Sigmoid colon (tissue), 4 donors: ENCODE data around the gene ZPR1.

Experiments
- CTCF ChIP-seq, 4 experiments: fragments of 450-650 bp in 3 of 4; fragments of 200-600 bp in 1 of 4; IDR thresholded peaks; one replicate each; pipeline ENCODE4 v1.5.1; 2016 to 2019; ENCODE audit warnings: antibody characterized with exemption in 4 of 4, mild to moderate bottlenecking in 3 of 4, moderate library complexity in 2 of 4
- EP300 ChIP-seq, 4 donors: sonication (generic); formaldehyde crosslinking; IDR thresholded peaks; one replicate each; pipeline ENCODE4 v1.6.1; 2017; ENCODE audit warnings: antibody characterized with exemption in 4 of 4
- POLR2AphosphoS5 ChIP-seq, 4 donors: sonication (generic); formaldehyde crosslinking; IDR thresholded peaks; one replicate each; pipeline ENCODE4 v1.6.1; 2017; ENCODE audit warnings: antibody characterized with exemption in 4 of 4

GRCh38 chr11:116736763-116737162, 51.1 kb downstream of the ZPR1 start:
- TF ChIP-seq EP300 (IDR thresholded peaks at IDR 0.05) (no peak), POLR2AphosphoS5 (IDR thresholded peaks at IDR 0.05) (no peak), CTCF (IDR thresholded peaks at IDR 0.05) (no peak)
